GM12878 (cell line): Measurements from ENCODE around the gene HEXIM2. TPM values are rescaled to one million over a fixed set of nuclear protein-coding genes. Genes with fewer than 3 reads are reported as not detected.

Experiments
- ATAC-seq: fragments of 200-7000 bp; cut with Tn5 transposase; 3 replicates; pipeline ENCODE4 v1.9.1; 2020; ENCODE audit warnings: mild to moderate bottlenecking, moderate library complexity
- BruUV-seq: library from RNA; stranded (reverse); fragments of 400-500 nt; replicated peaks from 2 replicates; lab custom pipeline; 2021; lab: Mats Ljungman, UMichigan
- CTCF ChIA-PET: fragments of 300-600 bp; sonication (Branson Sonifier 250); formaldehyde crosslinking; extraction: SDS; loops from one replicate; lab custom pipeline; 2021; ENCODE audit warnings: inconsistent platforms; lab: Yijun Ruan, JAX
- POLR2A ChIA-PET: fragments of 350-600 bp; formaldehyde crosslinking; extraction: SDS; loops from one replicate; lab custom pipeline; 2021; ENCODE audit warnings: inconsistent platforms; lab: Charles Lee
- RAD21 ChIA-PET: fragments of 300-600 bp; sonication (Branson Sonifier 250); formaldehyde crosslinking; loops from one replicate; lab custom pipeline; 2023; ENCODE audit warnings: antibody characterized with exemption; ENCODE audit not compliant: unreplicated experiment; lab: Charles Lee
- SMC1A ChIA-PET: fragments of 300-600 bp; sonication (Branson Sonifier 250); formaldehyde crosslinking; loops from one replicate; lab custom pipeline; 2023; ENCODE audit not compliant: unreplicated experiment, uncharacterized antibody; lab: Charles Lee
- DNase-seq: peaks from one replicate; pipeline ENCODE4 v3.0.0-alpha.2; 2011; ENCODE audit warnings: low read depth, low spot score
- FAIRE-seq: peaks from 3 replicates; lab custom pipeline; 2011; peaks lifted over from hg19 to GRCh38; lab: Jason Lieb, UNC
- H2AFZ ChIP-seq: 2 replicates; pipeline ENCODE4 v1.6.0; 2011; ENCODE audit warnings: low read depth, low read length, control low read depth; ENCODE audit not compliant: control insufficient read depth
- H3K27ac ChIP-seq: 2 replicates; pipeline ENCODE4 v1.5.1; 2011; ENCODE audit warnings: control low read depth; ENCODE audit not compliant: control insufficient read depth, insufficient read depth
- H3K27me3 ChIP-seq, 2 experiments: replicated peaks in 1 of 2; 2 replicates each; pipeline versions ENCODE4 v1.6.0 to v1.6.1; 2011; ENCODE audit warnings: low read length in 1 of 2; ENCODE audit not compliant: control insufficient read depth in 2 of 2, insufficient read depth in 2 of 2
- H3K36me3 ChIP-seq, 2 experiments: 2 replicates each; pipeline ENCODE4 v1.5.1; 2011; ENCODE audit warnings: low read length in 1 of 2; ENCODE audit not compliant: control insufficient read depth in 2 of 2, insufficient read depth in 2 of 2
- H3K4me1 ChIP-seq: 2 replicates; pipeline ENCODE4 v1.6.1; 2011; ENCODE audit warnings: mild to moderate bottlenecking, low read length, moderate library complexity, mixed read lengths; ENCODE audit not compliant: control insufficient read depth, insufficient read depth
- H3K4me2 ChIP-seq: 2 replicates; pipeline ENCODE4 v1.6.0; 2011; ENCODE audit warnings: control low read depth; ENCODE audit not compliant: control insufficient read depth, insufficient read depth
- H3K4me3 ChIP-seq: fragments of 200-600 bp; sonication (generic); 2 replicates; pipeline ENCODE4 v1.5.1; 2016
- H3K79me2 ChIP-seq: 2 replicates; pipeline ENCODE4 v1.6.0; 2011; ENCODE audit warnings: low read length; ENCODE audit not compliant: control insufficient read depth, insufficient read depth
- H3K9ac ChIP-seq: 2 replicates; pipeline ENCODE4 v1.8.0; 2011; ENCODE audit warnings: low read length, control low read depth, mixed read lengths; ENCODE audit not compliant: control insufficient read depth, insufficient read depth
- H3K9me3 ChIP-seq: replicated peaks from 3 replicates; pipeline ENCODE4 v1.5.1; 2011; ENCODE audit warnings: mild to moderate bottlenecking, low read length; ENCODE audit not compliant: control insufficient read depth, insufficient read depth
- H4K20me1 ChIP-seq: 2 replicates; pipeline ENCODE4 v1.6.0; 2011; ENCODE audit not compliant: control insufficient read depth, insufficient read depth
- BHLHE40 ChIP-seq, 2 experiments: fragments of 450-650 bp in 1 of 2; IDR thresholded peaks; 2 replicates each; pipeline ENCODE4 v1.6.1; 2011 to 2017; ENCODE audit warnings: low read depth in 2 of 2, borderline replicate concordance in 1 of 2, improper control_type of control experiment in 1 of 2, low read length in 1 of 2, mild to moderate bottlenecking in 1 of 2
- WGBS: methylation state at CpG from one replicate; pipeline ENCODE4 v1.1.6; 2016; ENCODE audit warnings: low lambda C conversion rate; ENCODE audit not compliant: insufficient replicate concordance, insufficient coverage; ENCODE audit errors: missing lambda C conversion rate; 5-methylcytosine and 5-hydroxymethylcytosine counted together
- in situ Hi-C: fragments of 300-500 bp; cut with MboI; formaldehyde crosslinking; loops from 9 replicates; pipeline ENCODE4 v1.14.3; 2018; ENCODE audit warnings: mixed read lengths
- intact Hi-C: fragments of 100-400 bp; cut with micrococcal nuclease; formaldehyde crosslinking; loops from one replicate; pipeline ENCODE4 v1.14.2; 2022; ENCODE audit not compliant: unreplicated experiment
- polyA plus RNA-seq, 11 experiments: library from polyadenylated mRNA; depleted of rRNA in 4 of 11; unstranded in 6 of 11; stranded (reverse) in 5 of 11; fragments of >200 nt; fragmentation: Nextera tagmentation in 4 of 11; fragmentation: Illumina TruSeq in 1 of 11; extraction: Ambion mirVana in 4 of 11; extraction: Trizol in 1 of 11; gene quantifications; 1 replicate in 1 of 11; 2 replicates in 10 of 11; pipeline versions ENCODE4 v1.2.1 to v1.2.3, GENCODE V29; 2011 to 2016; ENCODE audit warnings: inconsistent platforms in 2 of 11, missing spikeins in 2 of 11, low read depth in 1 of 11
- total RNA-seq, 4 experiments: library from RNA; depleted of rRNA in 3 of 4; stranded (reverse); fragments of >200 nt in 3 of 4; fragmentation: Illumina TruSeq in 1 of 4; extraction: Trizol in 1 of 4; gene quantifications; 2 replicates each; pipeline versions ENCODE4 v1.2.1 to v1.2.3, GENCODE V29; 2013 to 2021
- TF ChIP-seq, protein P1 (sequence below): fragments of 450-650 bp; IDR thresholded peaks from 2 replicates; pipeline ENCODE4 v1.6.1; 2018; ENCODE audit warnings: borderline replicate concordance, mild to moderate bottlenecking; ENCODE audit not compliant: partially characterized antibody
- TF ChIP-seq, protein P2 (sequence below): fragments of 450-650 bp; IDR thresholded peaks from 2 replicates; pipeline ENCODE4 v1.6.1; 2017; ENCODE audit warnings: antibody characterized with exemption, mild to moderate bottlenecking, moderate library complexity

HEXIM2 gene
- total and polyA plus RNA-seq, 10 of the 15 experiments (the other 5 are each of a cell fraction or from before 2014, with no cell fraction given) = 0.10 to 10.3 (median 6.4) TPM

DNA sequence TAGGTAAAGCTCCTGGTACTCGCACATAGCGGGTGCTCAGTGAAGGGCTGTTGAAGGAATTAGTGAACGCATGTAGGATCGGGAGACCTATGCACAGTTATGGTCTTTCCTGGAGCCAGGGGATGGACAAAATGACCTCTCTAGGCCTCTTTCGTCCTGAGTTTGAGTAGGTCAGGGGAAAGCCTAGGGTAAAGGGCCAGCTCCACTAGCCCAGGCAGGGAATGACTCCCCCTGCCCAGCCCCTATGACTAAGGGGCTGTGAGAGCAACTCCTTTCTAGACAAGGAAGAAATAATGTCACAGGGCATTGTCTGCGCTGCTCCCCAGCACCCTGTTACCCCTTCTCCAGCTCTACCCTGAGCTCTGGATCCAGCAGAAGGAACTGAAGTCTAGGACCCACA lies 35.4 kb downstream of the HEXIM2 start:
- ChIA-PET CTCF (interaction anchor here (0.6 to 12.8 kb wide), 32 partner anchors 9 to 1398 kb away, joined by 3 to 291 read pairs (median 4); partner anchors contain the start of genes ACBD4, EFTUD2, HEXIM1 and HEXIM2), RAD21 (interaction anchor here (0.5 to 8.6 kb wide), 14 partner anchors 15 to 417 kb away, joined by 3 to 108 read pairs (median 4); partner anchors contain the start of genes ACBD4, HEXIM1 and HEXIM2), POLR2A (interaction anchor here (0.5 to 2.6 kb wide), 5 partner anchors 42 to 419 kb away, joined by 3 to 24 read pairs (median 6); partner anchors contain the start of gene ACBD4), SMC1A (interaction anchor here (0.6 to 5.0 kb wide), 13 partner anchors 18 to 298 kb away, joined by 3 to 72 read pairs (median 3); partner anchors contain the start of genes ACBD4, EFTUD2 and HEXIM2)
- Histone ChIP-seq H3K27ac (no peak overlapping the region), H4K20me1 (no peaks in the 10 kb centered on the region), H3K9ac (no peak overlapping the region; the same call in 1 of the 2 replicates), H3K4me3 (no peak overlapping the region), H3K79me2 (no peaks in the 10 kb centered on the region), H3K4me2 (no peak overlapping the region), H3K27me3 (no peaks in the 10 kb centered on the region), H3K4me1 (peaks cover 8% of the 10 kb centered on the region), H2AFZ (peak overlapping the region; percentile 89), H3K36me3 (no peaks in the 10 kb centered on the region), H3K9me3 (no peaks in the 10 kb centered on the region; the same call in 2 of the 3 replicates)
- WGBS = 66% methylated on average over 5 of the region's 6 CpGs
- BruUV-seq = no TSS peak
- DNase-seq (no peak), FAIRE-seq (no peak), ATAC-seq (no peak)
- intact Hi-C loops = loop anchor here (1.0 kb wide), 1 partner anchor 48 kb away; no protein-coding TSS in a partner anchor
- TF ChIP-seq, protein P1, sequence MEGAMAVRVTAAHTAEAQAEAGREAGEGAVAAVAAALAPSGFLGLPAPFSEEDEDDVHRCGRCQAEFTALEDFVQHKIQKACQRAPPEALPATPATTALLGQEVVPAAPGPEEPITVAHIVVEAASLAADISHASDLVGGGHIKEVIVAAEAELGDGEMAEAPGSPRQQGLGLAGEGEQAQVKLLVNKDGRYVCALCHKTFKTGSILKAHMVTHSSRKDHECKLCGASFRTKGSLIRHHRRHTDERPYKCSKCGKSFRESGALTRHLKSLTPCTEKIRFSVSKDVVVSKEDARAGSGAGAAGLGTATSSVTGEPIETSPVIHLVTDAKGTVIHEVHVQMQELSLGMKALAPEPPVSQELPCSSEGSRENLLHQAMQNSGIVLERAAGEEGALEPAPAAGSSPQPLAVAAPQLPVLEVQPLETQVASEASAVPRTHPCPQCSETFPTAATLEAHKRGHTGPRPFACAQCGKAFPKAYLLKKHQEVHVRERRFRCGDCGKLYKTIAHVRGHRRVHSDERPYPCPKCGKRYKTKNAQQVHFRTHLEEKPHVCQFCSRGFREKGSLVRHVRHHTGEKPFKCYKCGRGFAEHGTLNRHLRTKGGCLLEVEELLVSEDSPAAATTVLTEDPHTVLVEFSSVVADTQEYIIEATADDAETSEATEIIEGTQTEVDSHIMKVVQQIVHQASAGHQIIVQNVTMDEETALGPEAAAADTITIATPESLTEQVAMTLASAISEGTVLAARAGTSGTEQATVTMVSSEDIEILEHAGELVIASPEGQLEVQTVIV = no peak
- TF ChIP-seq BHLHE40 (IDR thresholded peaks at IDR 0.05; ENCODE audit: borderline replicate concordance in 1 of 2, low read depth in 2 of 2, low read length in 1 of 2) = no peak
- TF ChIP-seq, protein P2, sequence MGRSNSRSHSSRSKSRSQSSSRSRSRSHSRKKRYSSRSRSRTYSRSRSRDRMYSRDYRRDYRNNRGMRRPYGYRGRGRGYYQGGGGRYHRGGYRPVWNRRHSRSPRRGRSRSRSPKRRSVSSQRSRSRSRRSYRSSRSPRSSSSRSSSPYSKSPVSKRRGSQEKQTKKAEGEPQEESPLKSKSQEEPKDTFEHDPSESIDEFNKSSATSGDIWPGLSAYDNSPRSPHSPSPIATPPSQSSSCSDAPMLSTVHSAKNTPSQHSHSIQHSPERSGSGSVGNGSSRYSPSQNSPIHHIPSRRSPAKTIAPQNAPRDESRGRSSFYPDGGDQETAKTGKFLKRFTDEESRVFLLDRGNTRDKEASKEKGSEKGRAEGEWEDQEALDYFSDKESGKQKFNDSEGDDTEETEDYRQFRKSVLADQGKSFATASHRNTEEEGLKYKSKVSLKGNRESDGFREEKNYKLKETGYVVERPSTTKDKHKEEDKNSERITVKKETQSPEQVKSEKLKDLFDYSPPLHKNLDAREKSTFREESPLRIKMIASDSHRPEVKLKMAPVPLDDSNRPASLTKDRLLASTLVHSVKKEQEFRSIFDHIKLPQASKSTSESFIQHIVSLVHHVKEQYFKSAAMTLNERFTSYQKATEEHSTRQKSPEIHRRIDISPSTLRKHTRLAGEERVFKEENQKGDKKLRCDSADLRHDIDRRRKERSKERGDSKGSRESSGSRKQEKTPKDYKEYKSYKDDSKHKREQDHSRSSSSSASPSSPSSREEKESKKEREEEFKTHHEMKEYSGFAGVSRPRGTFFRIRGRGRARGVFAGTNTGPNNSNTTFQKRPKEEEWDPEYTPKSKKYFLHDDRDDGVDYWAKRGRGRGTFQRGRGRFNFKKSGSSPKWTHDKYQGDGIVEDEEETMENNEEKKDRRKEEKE = no peak
- in situ Hi-C loops = loop anchor here (5.0 kb wide), 1 partner anchor 60 kb away; the partner anchor contains the start of gene ACBD4
